22Rv1 (cell line): ENCODE results near the gene SPINT1.

Experiments used
- CTCF ChIP-seq: fragments of 450-650 bp; IDR thresholded peaks from 2 replicates; pipeline ENCODE4 v1.5.1; 2017; ENCODE audit warnings: mild to moderate bottlenecking
- ZFX ChIP-seq: fragments of 450-650 bp; IDR thresholded peaks from 2 replicates; pipeline ENCODE4 v1.6.1; 2017; ENCODE audit warnings: antibody characterized with exemption, borderline replicate concordance

- TF ChIP-seq CTCF (no peak), ZFX (no peak)
Measured at GRCh38 chr15:40826423-40827075, 17.3 kb upstream of the SPINT1 start.
